Activated naive CD4-positive, alpha-beta T cell treated with anti-CD3 and anti-CD28 coated beads, Interleukin-2, amount 10 ng/mL, durations not matched to agents 7 days and 5 days (primary cell): Measurements from ENCODE around the gene DLEC1.

Experiments
- CTCF ChIA-PET: fragments of 350-600 bp; sonication (Branson Sonifier 250); formaldehyde crosslinking; loops from one replicate; lab custom pipeline; 2021; ENCODE audit warnings: antibody characterized with exemption; lab: Charles Lee
- DNase-seq: peaks from one replicate; pipeline ENCODE4 v3.0.0-alpha.2; 2020
- H3K27ac Mint-ChIP-seq: one replicate; pipeline ENCODE4 v1.8.0; 2021; ENCODE audit warnings: mild to moderate bottlenecking, moderate library complexity, mixed read lengths
- H3K27me3 Mint-ChIP-seq: one replicate; pipeline ENCODE4 v1.8.0; 2021; ENCODE audit warnings: mild to moderate bottlenecking, mixed read lengths
- H3K36me3 Mint-ChIP-seq: one replicate; pipeline ENCODE4 v1.8.0; 2021; ENCODE audit warnings: mixed read lengths
- H3K4me1 Mint-ChIP-seq: one replicate; pipeline ENCODE4 v1.8.0; 2021; ENCODE audit warnings: mixed read lengths
- H3K4me3 Mint-ChIP-seq: one replicate; pipeline ENCODE4 v1.8.0; 2021; ENCODE audit warnings: mild to moderate bottlenecking, moderate library complexity, mixed read lengths
- H3K9me3 Mint-ChIP-seq: one replicate; pipeline ENCODE4 v1.8.0; 2021; ENCODE audit warnings: mixed read lengths

Gene DLEC1

DNA sequence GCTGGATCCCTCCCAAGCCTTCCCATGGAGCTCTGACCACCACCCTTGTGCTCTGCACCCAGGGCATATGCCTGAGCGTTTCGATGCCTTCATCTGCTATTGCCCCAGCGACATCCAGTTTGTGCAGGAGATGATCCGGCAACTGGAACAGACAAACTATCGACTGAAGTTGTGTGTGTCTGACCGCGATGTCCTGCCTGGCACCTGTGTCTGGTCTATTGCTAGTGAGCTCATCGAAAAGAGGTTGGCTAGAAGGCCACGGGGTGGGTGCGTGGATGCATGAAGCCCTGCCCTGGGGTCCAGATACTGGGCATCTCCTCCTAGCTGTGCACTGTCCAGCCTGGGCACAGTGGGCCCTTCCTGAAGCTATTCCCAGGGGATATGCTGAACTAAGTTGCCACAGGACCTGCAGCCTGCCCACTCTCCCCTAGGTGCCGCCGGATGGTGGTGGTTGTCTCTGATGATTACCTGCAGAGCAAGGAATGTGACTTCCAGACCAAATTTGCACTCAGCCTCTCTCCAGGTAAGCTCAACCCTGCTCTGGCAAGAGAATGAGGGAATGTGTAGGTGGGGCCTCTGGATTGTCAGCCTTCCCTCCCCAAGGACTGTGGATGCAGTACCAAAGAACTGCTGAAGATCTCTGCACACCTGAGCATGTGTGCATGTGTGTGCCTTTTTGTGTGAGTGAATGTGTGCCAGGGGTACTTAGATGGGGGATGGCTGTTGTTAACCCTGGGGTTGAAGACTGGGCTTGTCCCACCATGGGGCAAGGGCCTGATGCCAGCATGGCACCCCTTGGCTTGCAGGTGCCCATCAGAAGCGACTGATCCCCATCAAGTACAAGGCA, 101.5 kb downstream of the DLEC1 start:
- H3K27ac Mint-ChIP-seq, result no peak overlapping the region
- peaks cover 31% of the 10 kb centered on the region for H3K36me3 Mint-ChIP-seq
- peaks cover 51% of the 10 kb centered on the region for H3K4me1 Mint-ChIP-seq
- H3K9me3 Mint-ChIP-seq, result peaks cover under 1% of the 10 kb centered on the region
- H3K27me3 Mint-ChIP-seq, result peaks cover 5% of the 10 kb centered on the region
- DNase-seq, result no peak
- H3K4me3 Mint-ChIP-seq, result peak overlapping the region; percentile 90
- CTCF ChIA-PET, result interaction anchor here (1.0 to 1.5 kb wide), 4 partner anchors 9 to 340 kb away, joined by 3 to 9 read pairs (median 4); partner anchors contain the start of gene OXSR1

DNA sequence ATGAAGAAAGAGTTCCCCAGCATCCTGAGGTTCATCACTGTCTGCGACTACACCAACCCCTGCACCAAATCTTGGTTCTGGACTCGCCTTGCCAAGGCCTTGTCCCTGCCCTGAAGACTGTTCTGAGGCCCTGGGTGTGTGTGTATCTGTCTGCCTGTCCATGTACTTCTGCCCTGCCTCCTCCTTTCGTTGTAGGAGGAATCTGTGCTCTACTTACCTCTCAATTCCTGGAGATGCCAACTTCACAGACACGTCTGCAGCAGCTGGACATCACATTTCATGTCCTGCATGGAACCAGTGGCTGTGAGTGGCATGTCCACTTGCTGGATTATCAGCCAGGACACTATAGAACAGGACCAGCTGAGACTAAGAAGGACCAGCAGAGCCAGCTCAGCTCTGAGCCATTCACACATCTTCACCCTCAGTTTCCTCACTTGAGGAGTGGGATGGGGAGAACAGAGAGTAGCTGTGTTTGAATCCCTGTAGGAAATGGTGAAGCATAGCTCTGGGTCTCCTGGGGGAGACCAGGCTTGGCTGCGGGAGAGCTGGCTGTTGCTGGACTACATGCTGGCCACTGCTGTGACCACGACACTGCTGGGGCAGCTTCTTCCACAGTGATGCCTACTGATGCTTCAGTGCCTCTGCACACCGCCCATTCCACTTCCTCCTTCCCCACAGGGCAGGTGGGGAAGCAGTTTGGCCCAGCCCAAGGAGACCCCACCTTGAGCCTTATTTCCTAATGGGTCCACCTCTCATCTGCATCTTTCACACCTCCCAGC, 102.4 kb downstream of the DLEC1 start:
- peaks cover 7% of the 10 kb centered on the region for H3K9me3 Mint-ChIP-seq
- peak overlapping the region; percentile 16 for H3K27ac Mint-ChIP-seq
- peaks cover 28% of the 10 kb centered on the region for H3K36me3 Mint-ChIP-seq
- CTCF ChIA-PET, result interaction anchor here (1.2 to 1.5 kb wide), 2 partner anchors 22 to 339 kb away, joined by 3 to 9 read pairs; no protein-coding TSS in a partner anchor
- peaks cover 44% of the 10 kb centered on the region for H3K4me1 Mint-ChIP-seq
- peaks cover 5% of the 10 kb centered on the region for H3K27me3 Mint-ChIP-seq
- no peak for DNase-seq
- no peak overlapping the region for H3K4me3 Mint-ChIP-seq

DNA sequence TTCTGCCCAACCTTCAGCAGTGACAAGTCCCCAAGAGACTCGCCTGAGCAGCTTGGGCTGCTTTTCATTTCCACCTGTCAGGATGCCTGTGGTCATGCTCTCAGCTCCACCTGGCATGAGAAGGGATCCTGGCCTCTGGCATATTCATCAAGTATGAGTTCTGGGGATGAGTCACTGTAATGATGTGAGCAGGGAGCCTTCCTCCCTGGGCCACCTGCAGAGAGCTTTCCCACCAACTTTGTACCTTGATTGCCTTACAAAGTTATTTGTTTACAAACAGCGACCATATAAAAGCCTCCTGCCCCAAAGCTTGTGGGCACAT, 102.9 kb downstream of the DLEC1 start:
- peaks cover 29% of the 10 kb centered on the region for H3K36me3 Mint-ChIP-seq
- peaks cover 5% of the 10 kb centered on the region for H3K27me3 Mint-ChIP-seq
- peaks cover 11% of the 10 kb centered on the region for H3K9me3 Mint-ChIP-seq
- H3K27ac Mint-ChIP-seq, result peak overlapping the region; percentile 16
- CTCF ChIA-PET, result interaction anchor here (0.6 to 1.5 kb wide), 2 partner anchors 14 to 21 kb away, joined by 3 to 9 read pairs; no protein-coding TSS in a partner anchor
- H3K4me1 Mint-ChIP-seq, result peaks cover 44% of the 10 kb centered on the region
- DNase-seq, result no peak
- H3K4me3 Mint-ChIP-seq, result no peak overlapping the region

DNA sequence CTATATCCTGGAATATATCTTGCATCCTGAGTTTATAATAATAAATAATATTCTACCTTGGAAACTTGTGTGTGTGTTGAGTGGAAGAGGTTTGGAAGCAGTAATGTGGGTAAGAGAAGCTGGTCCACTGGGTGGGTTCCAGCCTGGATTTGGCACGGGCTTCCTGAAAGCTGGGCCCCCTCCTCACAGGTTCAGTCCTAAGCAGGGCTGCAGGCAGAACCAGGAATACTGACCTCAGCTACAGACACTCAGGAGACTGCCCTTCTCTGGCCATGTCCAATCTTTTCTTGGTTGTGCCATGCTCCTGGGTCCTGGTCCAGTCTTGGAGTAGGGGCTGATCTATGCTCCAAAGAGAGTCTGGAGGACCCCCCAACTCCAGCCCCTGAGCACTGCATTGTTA, 104.0 kb downstream of the DLEC1 start:
- no peak for DNase-seq
- Mint-ChIP-seq H3K4me1 (peaks cover 39% of the 10 kb centered on the region), H3K9me3 (peaks cover 18% of the 10 kb centered on the region), H3K27me3 (peaks cover 5% of the 10 kb centered on the region), H3K36me3 (peaks cover 29% of the 10 kb centered on the region), H3K4me3 (no peak overlapping the region), H3K27ac (no peak overlapping the region)
- CTCF ChIA-PET, result interaction anchor here (1.0 to 1.2 kb wide), 2 partner anchors 22 to 203 kb away, joined by 3 read pairs; partner anchors contain the start of genes OXSR1 and XYLB

DNA sequence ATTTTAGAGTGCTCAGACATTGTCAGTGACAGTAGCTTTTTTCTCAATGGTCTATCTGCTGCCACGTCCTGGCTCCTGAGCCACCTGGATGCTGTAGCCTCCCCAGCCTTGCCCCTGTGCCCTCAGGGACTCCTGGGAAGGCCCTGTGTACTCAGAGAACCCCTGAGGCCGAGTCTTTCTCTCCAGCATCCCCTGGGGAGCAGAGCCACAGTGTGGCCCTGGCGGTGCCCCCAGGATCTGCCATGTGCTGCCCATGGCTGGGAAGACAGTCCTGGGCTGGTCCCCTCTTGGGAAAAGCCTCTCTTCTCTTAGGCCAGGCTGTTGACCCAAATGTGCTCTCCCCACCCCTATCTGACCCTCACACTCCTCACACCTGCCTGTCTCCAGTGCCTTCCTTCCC, 104.5 kb downstream of the DLEC1 start:
- Mint-ChIP-seq H3K27ac (no peak overlapping the region), H3K4me1 (peaks cover 34% of the 10 kb centered on the region), H3K9me3 (peaks cover 18% of the 10 kb centered on the region), H3K27me3 (peaks cover 5% of the 10 kb centered on the region), H3K4me3 (no peak overlapping the region), H3K36me3 (peaks cover 29% of the 10 kb centered on the region)
- CTCF ChIA-PET, result no interaction called here
- DNase-seq, result no peak

DNA sequence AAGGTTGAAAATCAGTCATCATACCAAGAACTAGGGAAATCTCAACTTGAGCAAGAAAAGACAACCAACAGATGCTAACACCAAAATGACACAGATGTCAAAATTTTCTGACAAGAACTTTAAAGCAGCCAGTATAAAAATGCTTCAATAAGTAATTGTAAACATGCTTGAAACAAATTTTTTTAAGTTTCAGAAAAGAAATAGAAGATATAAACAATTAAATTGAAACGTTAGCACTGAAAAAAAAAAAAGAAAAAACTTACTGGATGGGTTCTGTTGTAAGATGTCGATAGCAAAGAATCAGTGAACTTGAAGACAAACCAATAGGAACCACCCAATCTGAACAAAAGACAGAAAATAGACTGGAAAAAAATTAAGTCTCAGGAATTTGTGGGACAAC, 107.5 kb downstream of the DLEC1 start:
- Mint-ChIP-seq H3K27me3 (peaks cover 5% of the 10 kb centered on the region), H3K36me3 (peaks cover 13% of the 10 kb centered on the region), H3K4me1 (peaks cover 27% of the 10 kb centered on the region), H3K4me3 (no peak overlapping the region), H3K9me3 (peaks cover 20% of the 10 kb centered on the region), H3K27ac (no peak overlapping the region)
- CTCF ChIA-PET, result no interaction called here
- no peak for DNase-seq

DNA sequence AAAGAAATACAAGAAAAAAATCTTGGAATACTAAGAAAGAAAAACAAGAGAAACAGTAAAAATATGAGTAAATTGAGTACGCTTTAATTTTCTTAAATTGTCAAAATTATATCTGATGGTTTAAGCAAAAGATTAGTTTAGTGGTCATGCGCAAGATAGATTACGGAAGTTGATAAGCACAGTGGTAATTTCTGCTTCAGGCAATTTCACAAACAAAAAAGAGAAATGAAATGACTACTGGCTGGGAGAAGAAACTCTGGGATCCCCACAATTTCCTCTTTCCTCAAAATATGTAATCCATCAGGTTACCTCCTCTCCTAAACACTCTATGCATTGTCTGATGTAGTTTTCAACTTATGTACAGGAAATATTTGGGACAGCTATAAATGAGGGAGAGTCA, 108.4 kb downstream of the DLEC1 start:
- peaks cover 27% of the 10 kb centered on the region for H3K4me1 Mint-ChIP-seq
- peaks cover 5% of the 10 kb centered on the region for H3K27me3 Mint-ChIP-seq
- CTCF ChIA-PET, result no interaction called here

DNA sequence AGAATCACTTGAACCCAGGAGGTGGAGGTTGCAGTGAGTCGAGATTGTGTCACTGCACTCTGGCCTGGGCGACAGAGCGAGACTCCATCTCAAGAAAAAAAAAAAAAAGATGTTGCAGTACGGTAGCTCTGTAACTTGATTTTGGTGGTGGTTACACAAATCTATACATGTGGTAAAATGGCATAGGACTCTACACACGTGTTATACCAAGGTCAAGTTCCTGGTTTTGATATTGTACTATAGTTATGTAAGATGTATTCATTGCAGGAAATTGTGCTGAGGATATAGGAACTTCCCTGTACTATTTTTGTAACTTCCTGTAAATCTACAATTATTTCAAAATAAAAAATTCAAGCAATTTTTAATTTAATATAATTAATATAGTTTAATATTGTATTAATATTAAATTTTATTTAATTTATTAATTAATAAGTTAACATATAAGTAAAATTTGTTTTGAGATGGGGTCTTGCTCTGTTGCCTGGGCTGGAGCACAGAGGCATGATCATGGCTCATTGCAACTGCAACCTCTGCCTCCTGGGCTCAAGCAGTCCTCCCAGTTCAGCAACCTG, 109.4 kb downstream of the DLEC1 start:
- Mint-ChIP-seq H3K27me3 (peaks cover 5% of the 10 kb centered on the region), H3K4me1 (peaks cover 31% of the 10 kb centered on the region), H3K9me3 (peaks cover 20% of the 10 kb centered on the region), H3K36me3 (peaks cover 3% of the 10 kb centered on the region), H3K27ac (peak overlapping the region; percentile 43), H3K4me3 (no peak overlapping the region)
- DNase-seq, result no peak
- CTCF ChIA-PET, result interaction anchor here (0.6 to 1.7 kb wide), 2 partner anchors 17 to 145 kb away, joined by 3 to 6 read pairs; partner anchors contain the start of gene OXSR1

More for the DNA sequence above, 108.4 kb downstream of the DLEC1 start:
- Mint-ChIP-seq H3K27ac (no peak overlapping the region), H3K4me3 (no peak overlapping the region), H3K36me3 (peaks cover 3% of the 10 kb centered on the region), H3K9me3 (peaks cover 20% of the 10 kb centered on the region)
- no peak for DNase-seq

DNA sequence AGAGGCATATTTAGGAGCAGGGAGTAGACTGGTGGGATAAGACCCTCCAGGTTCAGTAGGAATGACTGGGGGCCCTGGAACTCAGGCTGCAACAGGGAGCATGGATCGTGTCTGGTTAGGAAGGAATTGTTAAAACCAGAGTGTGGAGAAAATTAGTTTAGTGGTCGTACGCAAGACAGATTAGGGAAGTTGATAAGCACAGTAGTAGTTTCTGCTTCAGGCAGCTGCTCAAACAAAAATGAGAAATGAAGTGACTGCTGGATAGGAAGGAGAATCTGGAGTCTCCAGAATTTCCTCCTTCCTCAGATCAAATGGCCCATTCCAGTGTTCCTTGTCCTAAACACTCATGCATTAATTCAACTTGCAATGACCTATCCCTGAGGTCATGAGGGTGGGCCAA, 110.7 kb downstream of the DLEC1 start:
- H3K36me3 Mint-ChIP-seq, result peaks cover 3% of the 10 kb centered on the region
- CTCF ChIA-PET, result interaction anchor here (1.7 kb wide), 1 partner anchor 15 kb away, joined by 6 read pairs; the partner anchor contains the start of gene OXSR1
- DNase-seq, result no peak
- no peak overlapping the region for H3K27ac Mint-ChIP-seq
- no peak overlapping the region for H3K4me3 Mint-ChIP-seq
- H3K9me3 Mint-ChIP-seq, result peaks cover 20% of the 10 kb centered on the region
- H3K27me3 Mint-ChIP-seq, result no peaks in the 10 kb centered on the region
- H3K4me1 Mint-ChIP-seq, result peaks cover 31% of the 10 kb centered on the region

DNA sequence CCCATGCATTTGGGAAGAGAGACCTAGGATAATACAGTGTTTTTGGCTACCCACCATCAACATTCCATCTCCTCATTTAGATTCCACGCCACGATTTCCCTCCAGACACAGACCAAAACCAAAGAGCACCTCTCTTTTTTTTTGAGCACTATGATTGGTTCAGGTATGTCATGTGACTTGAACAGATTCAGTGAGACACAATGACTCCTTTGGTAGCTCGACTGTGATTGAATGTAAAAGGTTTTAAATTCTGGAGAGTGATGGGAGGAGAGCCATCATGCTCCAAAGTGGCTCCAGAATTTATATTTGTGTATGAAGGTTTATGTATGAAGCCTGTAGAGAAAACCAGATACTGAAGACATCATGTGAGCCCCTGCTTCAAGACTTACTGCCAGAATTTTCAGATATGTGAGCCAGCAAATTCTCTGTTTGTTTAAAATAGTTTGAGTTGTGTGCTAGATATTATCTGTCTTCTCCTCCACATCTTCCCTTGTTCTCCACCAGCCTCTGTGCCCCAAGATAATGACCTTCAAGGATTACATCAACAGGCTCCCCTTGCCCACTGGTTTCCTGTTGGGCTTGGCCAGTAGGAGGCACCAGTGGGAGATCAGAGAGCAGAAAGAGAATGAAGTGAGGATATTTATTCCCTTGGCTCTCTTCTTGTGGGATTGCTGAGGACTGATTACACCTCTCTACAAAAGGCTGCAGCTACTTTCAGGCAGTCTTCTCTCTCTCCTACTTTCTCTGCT, 111.9 kb downstream of the DLEC1 start:
- no peak for DNase-seq
- Mint-ChIP-seq H3K27ac (peak overlapping the region; percentile 66), H3K36me3 (peaks cover 3% of the 10 kb centered on the region), H3K9me3 (peaks cover 17% of the 10 kb centered on the region), H3K4me3 (no peak overlapping the region), H3K4me1 (peaks cover 31% of the 10 kb centered on the region), H3K27me3 (no peaks in the 10 kb centered on the region)
- CTCF ChIA-PET, result no interaction called here

DNA sequence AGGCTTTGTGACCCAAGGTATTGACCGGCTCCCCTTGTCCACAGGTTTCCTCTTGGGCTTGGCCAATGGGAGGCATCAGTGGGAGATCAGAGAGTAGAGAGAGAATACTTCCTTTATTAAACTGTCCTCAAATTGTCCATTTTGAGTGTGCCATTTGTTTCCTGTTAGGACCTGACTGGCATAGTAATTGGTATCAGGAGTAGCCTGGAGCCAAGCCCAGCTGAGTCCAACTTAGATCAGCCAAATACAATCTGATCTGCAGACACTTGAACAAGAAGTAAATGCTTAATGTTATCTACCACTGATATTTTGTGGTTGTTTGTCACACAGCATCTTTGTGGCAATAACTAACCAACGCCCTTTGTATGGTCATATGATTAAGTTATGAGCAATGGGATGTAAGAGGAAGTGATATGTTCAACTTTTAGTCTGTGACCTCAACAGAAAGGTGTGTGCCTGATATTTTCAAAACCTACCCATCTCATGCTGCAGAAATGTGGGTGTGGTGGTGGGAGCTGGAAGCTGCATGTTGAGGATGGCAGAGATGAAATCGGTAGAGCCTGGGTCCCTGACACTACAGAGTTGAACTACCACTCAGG, 112.8 kb downstream of the DLEC1 start:
- no peak for DNase-seq
- Mint-ChIP-seq H3K27me3 (no peaks in the 10 kb centered on the region), H3K4me1 (peaks cover 31% of the 10 kb centered on the region), H3K27ac (peak overlapping the region; percentile 66), H3K4me3 (no peak overlapping the region), H3K9me3 (peaks cover 10% of the 10 kb centered on the region), H3K36me3 (no peaks in the 10 kb centered on the region)
- CTCF ChIA-PET, result interaction anchor here (3.7 kb wide), 1 partner anchor 11 kb away, joined by 15 read pairs; no protein-coding TSS in a partner anchor

DNA sequence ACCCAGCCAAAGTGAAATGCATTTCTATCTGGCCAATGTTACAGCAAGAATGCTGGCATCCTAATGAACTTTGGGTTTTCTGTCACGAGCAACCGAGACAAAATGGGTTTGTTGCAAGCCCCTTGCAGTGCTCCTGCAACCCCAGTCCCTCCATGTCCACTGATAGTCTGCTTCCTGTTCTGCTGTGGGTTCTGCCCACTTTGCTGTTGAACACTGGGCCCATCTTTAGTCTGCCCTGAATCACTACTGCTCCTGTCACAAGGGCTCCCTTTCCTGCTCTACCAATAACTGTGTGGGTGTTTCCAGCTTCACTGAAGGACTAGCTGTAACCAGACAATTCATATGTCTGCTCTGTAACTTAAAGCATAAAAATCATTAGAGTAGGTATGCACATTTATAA, 113.6 kb downstream of the DLEC1 start:
- no peaks in the 10 kb centered on the region for H3K36me3 Mint-ChIP-seq
- no peak overlapping the region for H3K4me3 Mint-ChIP-seq
- peaks cover 31% of the 10 kb centered on the region for H3K4me1 Mint-ChIP-seq
- no peak overlapping the region for H3K27ac Mint-ChIP-seq
- H3K27me3 Mint-ChIP-seq, result no peaks in the 10 kb centered on the region
- CTCF ChIA-PET, result interaction anchor here (3.7 kb wide), 1 partner anchor 11 kb away, joined by 15 read pairs; no protein-coding TSS in a partner anchor
- H3K9me3 Mint-ChIP-seq, result peaks cover 2% of the 10 kb centered on the region
- DNase-seq, result no peak

DNA sequence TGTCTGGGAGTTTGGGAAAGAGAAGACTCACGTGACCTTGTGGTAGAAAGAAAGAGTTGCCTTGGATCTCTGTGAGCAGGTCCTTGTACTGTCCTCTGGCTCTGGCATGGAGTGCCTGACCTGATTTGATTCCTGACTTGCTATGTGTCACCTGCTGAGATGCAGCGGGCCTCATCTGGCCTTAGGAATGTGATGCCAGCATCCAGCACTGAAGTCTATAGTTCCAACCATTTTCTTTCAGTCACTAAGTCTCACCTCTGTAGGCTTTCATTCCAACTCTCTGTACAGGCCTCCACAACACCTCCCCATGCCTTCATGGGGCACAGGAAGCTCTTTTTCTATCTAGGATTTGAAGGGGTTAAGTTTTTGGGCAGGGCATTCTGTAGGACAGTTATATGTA, 114.2 kb downstream of the DLEC1 start:
- Mint-ChIP-seq H3K4me3 (no peak overlapping the region), H3K36me3 (no peaks in the 10 kb centered on the region), H3K9me3 (peaks cover 2% of the 10 kb centered on the region), H3K27me3 (no peaks in the 10 kb centered on the region), H3K27ac (no peak overlapping the region), H3K4me1 (peaks cover 28% of the 10 kb centered on the region)
- DNase-seq, result no peak
- CTCF ChIA-PET, result interaction anchor here (3.7 kb wide), 1 partner anchor 10 kb away, joined by 15 read pairs; no protein-coding TSS in a partner anchor
